H1 (cell line): ENCODE measurements around the gene COL12A1. TPM values are rescaled to one million over a fixed set of nuclear protein-coding genes. Genes with fewer than 3 reads are reported as not detected.

Experiments
- CEBPB ChIP-seq: IDR thresholded peaks from 2 replicates; pipeline ENCODE4 v1.6.1; 2012; ENCODE audit warnings: low read depth, low read length
- GABPA ChIP-seq: IDR thresholded peaks from 2 replicates; pipeline ENCODE4 v1.6.1; 2011; ENCODE audit warnings: mild to moderate bottlenecking, low read length, moderate library complexity, borderline replicate concordance; ENCODE audit not compliant: insufficient read depth
- HDAC6 ChIP-seq: IDR thresholded peaks from one replicate; pipeline ENCODE4 v1.7.1; 2012; ENCODE audit warnings: low read depth, mild to moderate bottlenecking, inconsistent platforms, low read length, moderate library complexity
- KDM4A ChIP-seq: IDR thresholded peaks from one replicate; pipeline ENCODE4 v1.7.1; 2012; ENCODE audit warnings: low read depth, mild to moderate bottlenecking, moderate library complexity, low read length, inconsistent platforms; ENCODE audit not compliant: severe bottlenecking
- MAFK ChIP-seq: IDR thresholded peaks from 2 replicates; pipeline ENCODE4 v1.6.1; 2012; ENCODE audit warnings: low read depth, mild to moderate bottlenecking, improper control_type of control experiment, low read length
- POLR2AphosphoS5 ChIP-seq: IDR thresholded peaks from 2 replicates; pipeline ENCODE4 v1.6.1; 2011; ENCODE audit warnings: low read depth, low read length
- POU5F1 ChIP-seq: IDR thresholded peaks from 2 replicates; pipeline ENCODE4 v1.6.1; 2011; ENCODE audit warnings: low read depth, mild to moderate bottlenecking, low read length, moderate library complexity
- SAP30 ChIP-seq: fragments of 300-600 bp; sonication (generic); IDR thresholded peaks from 2 replicates; pipeline ENCODE4 v1.7.1; 2012; ENCODE audit warnings: low read length, moderate library complexity, mild to moderate bottlenecking, inconsistent platforms; ENCODE audit not compliant: insufficient read depth, insufficient replicate concordance
- TAF7 ChIP-seq: optimal IDR thresholded peaks from 2 replicates; pipeline ENCODE3; 2011; ENCODE audit warnings: low read depth, mild to moderate bottlenecking, inconsistent platforms, low read length, moderate library complexity, borderline replicate concordance
- polyA plus RNA-seq, 7 experiments: library from polyadenylated mRNA; depleted of rRNA in 3 of 7; stranded (reverse) in 5 of 7; unstranded in 2 of 7; fragments of >200 nt in 5 of 7; fragments of 200-250 nt in 2 of 7; gene quantifications; 1 replicate in 5 of 7; 2 replicates in 1 of 7; 4 replicates in 1 of 7; pipeline versions ENCODE4 v1.2.1 to v1.2.3, GENCODE V29; 2011 to 2013; ENCODE audit warnings: missing spikeins in 2 of 7, mixed read lengths in 2 of 7
- total RNA-seq: library from RNA; stranded (reverse); fragmentation: NEBNext Ultra II Directional; extraction: Animal tissue kit (Norgen Biotek cat#: 25700); gene quantifications from 2 replicates; pipeline ENCODE4 v1.2.1, GENCODE V29; 2021

COL12A1 gene
- total and polyA plus RNA-seq, 2 of the 8 experiments (the other 6 are each of a cell fraction or from before 2014, with no cell fraction given), result 1.4 to 4.7 TPM

GRCh38 chr6:75233092-75233615, 27.3 kb upstream of the COL12A1 start (continued):
- no peak for TF ChIP-seq GABPA
- no peak for TF ChIP-seq HDAC6
- TF ChIP-seq POU5F1, result no peak
- TF ChIP-seq SAP30, result no peak
- no peak for TF ChIP-seq KDM4A
- TF ChIP-seq TAF7, result no peak
- TF ChIP-seq MAFK, result no peak
- no peak for TF ChIP-seq POLR2AphosphoS5
- TF ChIP-seq CEBPB, result no peak
